ENCODE measurements around the gene KCNJ15. TPM values are rescaled to one million over a fixed set of nuclear protein-coding genes. Genes with fewer than 3 reads are reported as not detected.

The KCNJ15 gene
- total RNA-seq, 1 experiment from 2014 or later: not detected

GRCh38 chr21:38269576-38269936, 12.8 kb downstream of the KCNJ15 start:
- Histone ChIP-seq H3K9ac (ENCODE audit: low read length) (no peak overlapping the region), H3K36me3 (ENCODE audit: control insufficient read depth in 1 of 2, insufficient read depth in 2 of 2, low read length in 2 of 2) (no peaks in the 10 kb centered on the region), H3K27ac (ENCODE audit: low read depth, low read length) (no peak overlapping the region), H3K4me2 (ENCODE audit: low read length) (no peak overlapping the region), H2AFZ (ENCODE audit: low read depth, low read length, poor library complexity, severe bottlenecking) (no peak overlapping the region), H4K20me1 (ENCODE audit: insufficient read depth) (no peaks in the 10 kb centered on the region), H3K4me3 (replicated peaks in 1 of 2; ENCODE audit: low read depth in 1 of 2, low read length in 2 of 2) (no peak overlapping the region), H3K79me2 (ENCODE audit: insufficient read depth, low read length) (no peaks in the 10 kb centered on the region), H3K27me3 (ENCODE audit: insufficient read depth, low read length) (no peaks in the 10 kb centered on the region), H3K9me2 (ENCODE audit: insufficient read depth) (no peaks in the 10 kb centered on the region), H3K4me1 (ENCODE audit: control insufficient read depth in 1 of 2, insufficient read depth in 2 of 2, low read length in 2 of 2) (no peaks in the 10 kb centered on the region), H3K9me3 (ENCODE audit: control insufficient read depth in 1 of 2, insufficient read depth in 1 of 2, low read depth in 1 of 2, low read length in 2 of 2) (no peaks in the 10 kb centered on the region; a peak in 1 of 4 replicates)
- CTCF ChIA-PET: no interaction called here
- POLR2A ChIA-PET: no interaction called here
- RAD21 ChIA-PET (ENCODE audit: low non-redundant PET in 1 of 2, low total read pairs in 2 of 2, uncharacterized antibody in 2 of 2, unreplicated experiment in 2 of 2): no interaction called here
- no peak for DNase-seq (ENCODE audit: low read depth, low spot score)
- TF ChIP-seq EZH2phosphoT487 (IDR thresholded peaks at IDR 0.05; ENCODE audit: borderline replicate concordance) (no peak), CEBPB (IDR thresholded peaks at IDR 0.05; ENCODE audit: low read depth) (no peak), ZFX (IDR thresholded peaks at IDR 0.05) (no peak), ATF3 (IDR thresholded peaks at IDR 0.05) (no peak), TCF7L2 (IDR thresholded peaks at IDR 0.05; ENCODE audit: borderline replicate concordance, extremely low read depth, insufficient read depth, insufficient read length) (no peak), RAD21 (IDR thresholded peaks at IDR 0.05; ENCODE audit: low read depth) (no peak), JUND (IDR thresholded peaks at IDR 0.05) (no peak), SIN3A (IDR thresholded peaks at IDR 0.05; ENCODE audit: low read depth) (no peak), CBX3 (IDR thresholded peaks at IDR 0.05; ENCODE audit: low read depth) (no peak), EGR1 (IDR thresholded peaks at IDR 0.05; ENCODE audit: low read depth) (no peak), ELF1 (IDR thresholded peaks at IDR 0.05; ENCODE audit: borderline replicate concordance, low read depth) (no peak)
- no TSS peak for BruUV-seq (replicated peaks)
- intact Hi-C loops (cut with micrococcal nuclease): no loop called here
- no peak for ATAC-seq

GRCh38 chr21:38272215-38272614, 15.4 kb downstream of the KCNJ15 start:
- TF ChIP-seq, protein P1, sequence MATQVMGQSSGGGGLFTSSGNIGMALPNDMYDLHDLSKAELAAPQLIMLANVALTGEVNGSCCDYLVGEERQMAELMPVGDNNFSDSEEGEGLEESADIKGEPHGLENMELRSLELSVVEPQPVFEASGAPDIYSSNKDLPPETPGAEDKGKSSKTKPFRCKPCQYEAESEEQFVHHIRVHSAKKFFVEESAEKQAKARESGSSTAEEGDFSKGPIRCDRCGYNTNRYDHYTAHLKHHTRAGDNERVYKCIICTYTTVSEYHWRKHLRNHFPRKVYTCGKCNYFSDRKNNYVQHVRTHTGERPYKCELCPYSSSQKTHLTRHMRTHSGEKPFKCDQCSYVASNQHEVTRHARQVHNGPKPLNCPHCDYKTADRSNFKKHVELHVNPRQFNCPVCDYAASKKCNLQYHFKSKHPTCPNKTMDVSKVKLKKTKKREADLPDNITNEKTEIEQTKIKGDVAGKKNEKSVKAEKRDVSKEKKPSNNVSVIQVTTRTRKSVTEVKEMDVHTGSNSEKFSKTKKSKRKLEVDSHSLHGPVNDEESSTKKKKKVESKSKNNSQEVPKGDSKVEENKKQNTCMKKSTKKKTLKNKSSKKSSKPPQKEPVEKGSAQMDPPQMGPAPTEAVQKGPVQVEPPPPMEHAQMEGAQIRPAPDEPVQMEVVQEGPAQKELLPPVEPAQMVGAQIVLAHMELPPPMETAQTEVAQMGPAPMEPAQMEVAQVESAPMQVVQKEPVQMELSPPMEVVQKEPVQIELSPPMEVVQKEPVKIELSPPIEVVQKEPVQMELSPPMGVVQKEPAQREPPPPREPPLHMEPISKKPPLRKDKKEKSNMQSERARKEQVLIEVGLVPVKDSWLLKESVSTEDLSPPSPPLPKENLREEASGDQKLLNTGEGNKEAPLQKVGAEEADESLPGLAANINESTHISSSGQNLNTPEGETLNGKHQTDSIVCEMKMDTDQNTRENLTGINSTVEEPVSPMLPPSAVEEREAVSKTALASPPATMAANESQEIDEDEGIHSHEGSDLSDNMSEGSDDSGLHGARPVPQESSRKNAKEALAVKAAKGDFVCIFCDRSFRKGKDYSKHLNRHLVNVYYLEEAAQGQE (IDR thresholded peaks at IDR 0.05; ENCODE audit: low read depth): no peak
- TF ChIP-seq YY1 (IDR thresholded peaks at IDR 0.05; ENCODE audit: extremely low read depth, insufficient replicate concordance, low read depth, low read length) (no peak), RAD21 (IDR thresholded peaks at IDR 0.05; ENCODE audit: low read depth) (no peak), EZH2phosphoT487 (IDR thresholded peaks at IDR 0.05; ENCODE audit: borderline replicate concordance) (no peak), ZFX (IDR thresholded peaks at IDR 0.05) (no peak), TCF7L2 (IDR thresholded peaks at IDR 0.05; ENCODE audit: borderline replicate concordance, extremely low read depth, insufficient read depth, insufficient read length) (no peak), FOSL1 (IDR thresholded peaks at IDR 0.05; ENCODE audit: low read depth) (no peak), ATF3 (IDR thresholded peaks at IDR 0.05) (no peak)
- TF ChIP-seq, protein P2, sequence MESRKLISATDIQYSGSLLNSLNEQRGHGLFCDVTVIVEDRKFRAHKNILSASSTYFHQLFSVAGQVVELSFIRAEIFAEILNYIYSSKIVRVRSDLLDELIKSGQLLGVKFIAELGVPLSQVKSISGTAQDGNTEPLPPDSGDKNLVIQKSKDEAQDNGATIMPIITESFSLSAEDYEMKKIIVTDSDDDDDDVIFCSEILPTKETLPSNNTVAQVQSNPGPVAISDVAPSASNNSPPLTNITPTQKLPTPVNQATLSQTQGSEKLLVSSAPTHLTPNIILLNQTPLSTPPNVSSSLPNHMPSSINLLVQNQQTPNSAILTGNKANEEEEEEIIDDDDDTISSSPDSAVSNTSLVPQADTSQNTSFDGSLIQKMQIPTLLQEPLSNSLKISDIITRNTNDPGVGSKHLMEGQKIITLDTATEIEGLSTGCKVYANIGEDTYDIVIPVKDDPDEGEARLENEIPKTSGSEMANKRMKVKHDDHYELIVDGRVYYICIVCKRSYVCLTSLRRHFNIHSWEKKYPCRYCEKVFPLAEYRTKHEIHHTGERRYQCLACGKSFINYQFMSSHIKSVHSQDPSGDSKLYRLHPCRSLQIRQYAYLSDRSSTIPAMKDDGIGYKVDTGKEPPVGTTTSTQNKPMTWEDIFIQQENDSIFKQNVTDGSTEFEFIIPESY (IDR thresholded peaks at IDR 0.05; ENCODE audit: extremely low read depth, insufficient replicate concordance, low read length): no peak
- ChIA-PET POLR2A (no interaction called here), CTCF (no interaction called here), RAD21 (ENCODE audit: low non-redundant PET in 1 of 2, low total read pairs in 2 of 2, uncharacterized antibody in 2 of 2, unreplicated experiment in 2 of 2) (no interaction called here)
- no peaks in the 10 kb centered on the region for H3K36me3 ChIP-seq (ENCODE audit: control insufficient read depth in 1 of 2, insufficient read depth in 2 of 2, low read length in 2 of 2)
- no peaks in the 10 kb centered on the region; a peak in 1 of 4 replicates for H3K9me3 ChIP-seq (ENCODE audit: control insufficient read depth in 1 of 2, insufficient read depth in 1 of 2, low read depth in 1 of 2, low read length in 2 of 2)
- BruUV-seq (replicated peaks): no TSS peak
- no peak overlapping the region for H3K4me3 ChIP-seq (replicated peaks in 1 of 2; ENCODE audit: low read depth in 1 of 2, low read length in 2 of 2)
- no peaks in the 10 kb centered on the region for H3K9me2 ChIP-seq (ENCODE audit: insufficient read depth)
- no peak overlapping the region for H3K9ac ChIP-seq (ENCODE audit: low read length)
- no peak for DNase-seq (ENCODE audit: low read depth, low spot score)
- H3K79me2 ChIP-seq (ENCODE audit: insufficient read depth, low read length): no peaks in the 10 kb centered on the region
- H3K27me3 ChIP-seq (ENCODE audit: insufficient read depth, low read length): no peaks in the 10 kb centered on the region
- no peak for ATAC-seq
- intact Hi-C loops (cut with micrococcal nuclease): no loop called here
- H2AFZ ChIP-seq (ENCODE audit: low read depth, low read length, poor library complexity, severe bottlenecking): no peak overlapping the region
- no peaks in the 10 kb centered on the region for H4K20me1 ChIP-seq (ENCODE audit: insufficient read depth)
- H3K4me2 ChIP-seq (ENCODE audit: low read length): no peak overlapping the region
- no peaks in the 10 kb centered on the region for H3K4me1 ChIP-seq (ENCODE audit: control insufficient read depth in 1 of 2, insufficient read depth in 2 of 2, low read length in 2 of 2)
- no peak overlapping the region for H3K27ac ChIP-seq (ENCODE audit: low read depth, low read length)

Measured in HCT116 (cell line).